ENCODE results near the gene CD2BP2.

CD2BP2 gene

DNA sequence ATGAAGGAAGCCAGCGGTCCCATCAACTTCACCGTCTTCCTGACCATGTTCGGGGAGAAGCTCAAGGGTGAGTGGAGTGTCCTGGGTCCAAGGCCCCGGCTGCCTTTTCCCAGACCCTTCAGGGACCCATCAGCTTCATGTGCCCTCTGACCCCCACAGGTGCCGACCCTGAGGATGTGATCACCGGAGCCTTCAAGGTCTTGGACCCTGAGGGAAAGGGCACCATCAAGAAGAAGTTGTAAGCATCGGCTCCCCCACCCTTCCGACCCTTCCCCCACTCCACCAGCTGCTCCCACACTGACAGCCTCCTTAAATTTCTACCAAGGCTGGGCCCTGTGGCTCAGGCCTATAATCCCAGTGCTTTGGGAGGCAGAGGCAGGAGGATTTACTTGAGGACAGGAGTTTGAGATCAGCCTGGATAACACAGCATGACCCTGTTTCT, 21.4 kb upstream of the CD2BP2 start:
- peaks cover 57% of the 10 kb centered on the region for H3K4me1 ChIP-seq (ENCODE audit: insufficient read depth, low read length)
- no peak overlapping the region for H3K4me3 ChIP-seq (ENCODE audit: low read depth in 1 of 2, low read length in 2 of 2)
- H4K20me1 ChIP-seq (ENCODE audit: insufficient read depth, low read length) = peaks cover 3% of the 10 kb centered on the region; the same call in 1 of the 2 replicates
- peak overlapping the region; percentile 91; the same call in 1 of the 2 replicates for H3K9ac ChIP-seq (ENCODE audit: low read depth, low read length)
- H3K36me3 ChIP-seq (ENCODE audit: insufficient read depth, low read length) = peaks cover 18% of the 10 kb centered on the region
- no peak overlapping the region for H2AFZ ChIP-seq (ENCODE audit: low read depth, low read length)
- peaks cover 40% of the 10 kb centered on the region for H3K79me2 ChIP-seq (ENCODE audit: insufficient read depth, low read length)
- H3K4me2 ChIP-seq (ENCODE audit: insufficient read depth, low read length) = 0 out of 2 replicates have a peak overlapping the region, but pooled peaks have one; percentile 92
- DNase-seq (no peak), ATAC-seq (ENCODE audit: insufficient read depth, low read depth) (no peak)
- no peaks in the 10 kb centered on the region for H3K27me3 ChIP-seq (ENCODE audit: insufficient read depth, low read length, poor library complexity)
- TF ChIP-seq, protein P1, sequence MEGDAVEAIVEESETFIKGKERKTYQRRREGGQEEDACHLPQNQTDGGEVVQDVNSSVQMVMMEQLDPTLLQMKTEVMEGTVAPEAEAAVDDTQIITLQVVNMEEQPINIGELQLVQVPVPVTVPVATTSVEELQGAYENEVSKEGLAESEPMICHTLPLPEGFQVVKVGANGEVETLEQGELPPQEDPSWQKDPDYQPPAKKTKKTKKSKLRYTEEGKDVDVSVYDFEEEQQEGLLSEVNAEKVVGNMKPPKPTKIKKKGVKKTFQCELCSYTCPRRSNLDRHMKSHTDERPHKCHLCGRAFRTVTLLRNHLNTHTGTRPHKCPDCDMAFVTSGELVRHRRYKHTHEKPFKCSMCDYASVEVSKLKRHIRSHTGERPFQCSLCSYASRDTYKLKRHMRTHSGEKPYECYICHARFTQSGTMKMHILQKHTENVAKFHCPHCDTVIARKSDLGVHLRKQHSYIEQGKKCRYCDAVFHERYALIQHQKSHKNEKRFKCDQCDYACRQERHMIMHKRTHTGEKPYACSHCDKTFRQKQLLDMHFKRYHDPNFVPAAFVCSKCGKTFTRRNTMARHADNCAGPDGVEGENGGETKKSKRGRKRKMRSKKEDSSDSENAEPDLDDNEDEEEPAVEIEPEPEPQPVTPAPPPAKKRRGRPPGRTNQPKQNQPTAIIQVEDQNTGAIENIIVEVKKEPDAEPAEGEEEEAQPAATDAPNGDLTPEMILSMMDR (IDR thresholded peaks at IDR 0.05; ENCODE audit: borderline replicate concordance, extremely low read depth, low read length, poor library complexity, severe bottlenecking) = no peak
- TF ChIP-seq EZH2 (IDR thresholded peaks at IDR 0.05; ENCODE audit: borderline replicate concordance, low read depth, low read length, severe bottlenecking) = no peak
- H3K9me3 ChIP-seq (ENCODE audit: insufficient read depth, low read length, severe bottlenecking) = no peaks in the 10 kb centered on the region
- peak overlapping the region; percentile 98 for H3K27ac ChIP-seq (ENCODE audit: low read length)

DNA sequence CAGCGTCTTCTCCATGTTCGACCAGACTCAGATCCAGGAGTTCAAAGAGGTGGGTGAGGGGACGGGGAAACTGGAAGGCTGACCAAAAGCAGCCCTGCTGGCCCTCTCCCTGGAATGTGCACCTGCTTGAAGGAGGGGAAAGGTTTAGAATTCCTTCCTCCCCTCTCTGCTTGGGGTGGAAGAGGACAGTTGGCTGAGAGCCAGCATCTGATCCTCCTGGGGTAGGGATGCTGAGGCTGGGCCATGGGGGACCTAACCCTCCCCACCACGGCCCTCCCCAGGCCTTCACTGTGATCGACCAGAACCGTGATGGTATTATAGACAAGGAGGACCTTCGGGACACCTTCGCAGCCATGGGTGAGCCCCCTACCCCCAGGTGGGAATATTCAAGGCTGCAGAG, 20.8 kb upstream of the CD2BP2 start:
- H3K4me3 ChIP-seq (ENCODE audit: low read depth in 1 of 2, low read length in 2 of 2) = no peak overlapping the region
- no peak overlapping the region for H2AFZ ChIP-seq (ENCODE audit: low read depth, low read length)
- ATAC-seq (ENCODE audit: insufficient read depth, low read depth) (no peak), DNase-seq (no peak)
- no peak overlapping the region for H3K9ac ChIP-seq (ENCODE audit: low read depth, low read length)
- H3K27ac ChIP-seq (ENCODE audit: low read length) = 0 out of 2 replicates have a peak overlapping the region, but pooled peaks have one; percentile 10
- H3K4me1 ChIP-seq (ENCODE audit: insufficient read depth, low read length) = peaks cover 56% of the 10 kb centered on the region
- peaks cover 34% of the 10 kb centered on the region for H3K79me2 ChIP-seq (ENCODE audit: insufficient read depth, low read length)
- H4K20me1 ChIP-seq (ENCODE audit: insufficient read depth, low read length) = peaks cover 3% of the 10 kb centered on the region; the same call in 1 of the 2 replicates
- peaks cover 16% of the 10 kb centered on the region for H3K36me3 ChIP-seq (ENCODE audit: insufficient read depth, low read length)
- H3K9me3 ChIP-seq (ENCODE audit: insufficient read depth, low read length, severe bottlenecking) = no peaks in the 10 kb centered on the region
- H3K27me3 ChIP-seq (ENCODE audit: insufficient read depth, low read length, poor library complexity) = no peaks in the 10 kb centered on the region
- no peak for TF ChIP-seq EZH2 (IDR thresholded peaks at IDR 0.05; ENCODE audit: borderline replicate concordance, low read depth, low read length, severe bottlenecking)
- TF ChIP-seq, protein P1 (IDR thresholded peaks at IDR 0.05; ENCODE audit: borderline replicate concordance, extremely low read depth, low read length, poor library complexity, severe bottlenecking) = no peak
- no peak overlapping the region for H3K4me2 ChIP-seq (ENCODE audit: insufficient read depth, low read length)

DNA sequence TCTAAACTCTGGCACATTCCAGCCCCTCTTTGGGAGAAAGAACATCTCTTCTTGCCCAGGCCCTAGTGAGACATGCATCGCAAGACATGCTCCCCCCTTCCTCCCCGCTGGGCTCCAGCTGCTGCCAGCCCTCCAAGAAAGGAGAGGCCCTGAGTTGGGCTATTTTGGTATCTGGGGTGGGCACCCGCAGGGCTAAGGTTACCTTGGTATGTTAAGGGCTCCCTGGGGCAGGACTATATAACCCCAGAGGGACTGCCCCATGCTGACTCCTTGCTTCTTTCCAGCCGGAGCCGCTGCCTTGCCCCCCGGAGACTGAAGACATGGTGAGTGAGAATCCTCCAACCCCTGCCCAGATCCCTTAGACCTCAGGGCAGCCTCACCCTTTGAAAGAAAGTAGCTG, 19.4 kb upstream of the CD2BP2 start, which contains the start of gene MYL11:
Gene MYL11 (plus strand): TSS at position 265 of the 400 bp plus-strand sequence. CDS start 56 bp downstream, at position 321.
- Histone ChIP-seq H3K4me2 (ENCODE audit: insufficient read depth, low read length) (no peak within 1 kb of the TSS), H3K27ac (ENCODE audit: low read length) (no peak within 1 kb of the TSS), H3K4me1 (ENCODE audit: insufficient read depth, low read length) (peaks cover 43% of the 10 kb centered on the region), H3K27me3 (ENCODE audit: insufficient read depth, low read length, poor library complexity) (no peaks in the 10 kb centered on the region), H3K4me3 (ENCODE audit: low read depth in 1 of 2, low read length in 2 of 2) (no peak within 1 kb of the TSS), H3K9me3 (ENCODE audit: insufficient read depth, low read length, severe bottlenecking) (no peaks in the 10 kb centered on the region), H3K79me2 (ENCODE audit: insufficient read depth, low read length) (peaks cover 25% of the 10 kb centered on the region), H3K36me3 (ENCODE audit: insufficient read depth, low read length) (peaks cover 3% of the 10 kb centered on the region; the same call in 1 of the 2 replicates), H4K20me1 (ENCODE audit: insufficient read depth, low read length) (peaks cover 4% of the 10 kb centered on the region), H3K9ac (ENCODE audit: low read depth, low read length) (no peak within 1 kb of the TSS), H2AFZ (ENCODE audit: low read depth, low read length) (no peak within 1 kb of the TSS)
- DNase-seq (no peak), ATAC-seq (ENCODE audit: insufficient read depth, low read depth) (no peak)
- no peak for TF ChIP-seq EZH2 (IDR thresholded peaks at IDR 0.05; ENCODE audit: borderline replicate concordance, low read depth, low read length, severe bottlenecking)
- TF ChIP-seq, protein P1 (IDR thresholded peaks at IDR 0.05; ENCODE audit: borderline replicate concordance, extremely low read depth, low read length, poor library complexity, severe bottlenecking) = no peak

Data from DND-41 (cell line).